Non-pigmented ciliary epithelial cell (primary cell): ENCODE measurements around the gene BMPR1B.
"Not testable (repeated sequence)": the region's sequence is repeated elsewhere in the genome, so short reads cannot be mapped to it uniquely, and the experiment has no call there.

ENCODE experiments used
- DNase-seq: peaks from one replicate; pipeline ENCODE4 v3.0.0-alpha.2; 2010; ENCODE audit warnings: low read depth

Gene BMPR1B

GRCh38 chr4:95091272-95091671 is 333.5 kb downstream of the BMPR1B start:
- DNase-seq: no peak

DNA sequence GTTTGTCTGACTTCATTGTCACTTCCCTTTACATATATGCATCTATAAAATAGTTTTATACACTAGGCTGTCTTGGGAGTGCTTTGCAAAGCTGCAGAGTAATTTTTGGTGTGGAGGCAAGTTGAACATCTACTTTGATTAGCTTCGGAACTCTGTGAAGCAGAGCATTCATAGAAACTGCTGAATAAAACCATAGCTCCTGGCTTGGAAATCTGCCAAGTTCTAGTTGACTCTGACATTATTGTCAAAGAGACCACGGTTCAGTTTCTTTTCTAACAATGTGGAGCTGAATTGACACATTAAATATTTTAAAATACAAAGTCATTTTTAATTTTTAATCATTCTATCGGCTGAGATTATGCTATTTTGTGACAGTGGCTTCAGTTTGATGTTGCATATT is 335.0 kb downstream of the BMPR1B start:
- no peak for DNase-seq

- no peak for DNase-seq
Measured at GRCh38 chr4:95093460-95093859, 335.7 kb downstream of the BMPR1B start.

- DNase-seq: no peak
Measured at GRCh38 chr4:95093936-95094929, 336.5 kb downstream of the BMPR1B start.

GRCh38 chr4:95095348-95095974 is 337.7 kb downstream of the BMPR1B start:
- DNase-seq: no peak

GRCh38 chr4:95102162-95102790 is 344.5 kb downstream of the BMPR1B start:
- DNase-seq: no peak

DNA sequence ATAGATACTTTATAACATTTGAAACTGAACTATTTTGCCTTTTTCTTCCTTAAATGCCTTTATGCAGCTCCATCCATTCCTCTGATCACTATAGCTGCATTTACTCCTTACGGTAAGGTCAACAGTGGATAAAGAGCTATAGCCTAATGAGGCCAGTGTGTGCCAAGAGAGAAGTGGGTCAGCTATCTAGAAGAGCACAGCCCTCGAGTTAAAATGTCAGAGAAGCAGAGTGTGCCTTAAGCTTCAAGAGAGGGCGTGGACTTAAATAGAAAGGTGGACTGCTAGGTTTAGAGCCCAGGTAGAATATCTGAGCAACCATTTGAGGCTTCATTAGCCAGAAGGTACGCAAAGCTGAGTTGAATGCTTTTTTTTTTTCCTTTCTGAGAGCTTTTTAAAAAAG is 347.4 kb downstream of the BMPR1B start:
- no peak for DNase-seq

- DNase-seq: no peak
Measured at GRCh38 chr4:95105983-95106382, 348.2 kb downstream of the BMPR1B start.

- no peak for DNase-seq
Measured at GRCh38 chr4:95106408-95106928, 348.7 kb downstream of the BMPR1B start.

GRCh38 chr4:95107004-95107403 is 349.2 kb downstream of the BMPR1B start:
- no peak for DNase-seq

GRCh38 chr4:95107635-95108034 is 349.9 kb downstream of the BMPR1B start:
- no peak for DNase-seq

DNA sequence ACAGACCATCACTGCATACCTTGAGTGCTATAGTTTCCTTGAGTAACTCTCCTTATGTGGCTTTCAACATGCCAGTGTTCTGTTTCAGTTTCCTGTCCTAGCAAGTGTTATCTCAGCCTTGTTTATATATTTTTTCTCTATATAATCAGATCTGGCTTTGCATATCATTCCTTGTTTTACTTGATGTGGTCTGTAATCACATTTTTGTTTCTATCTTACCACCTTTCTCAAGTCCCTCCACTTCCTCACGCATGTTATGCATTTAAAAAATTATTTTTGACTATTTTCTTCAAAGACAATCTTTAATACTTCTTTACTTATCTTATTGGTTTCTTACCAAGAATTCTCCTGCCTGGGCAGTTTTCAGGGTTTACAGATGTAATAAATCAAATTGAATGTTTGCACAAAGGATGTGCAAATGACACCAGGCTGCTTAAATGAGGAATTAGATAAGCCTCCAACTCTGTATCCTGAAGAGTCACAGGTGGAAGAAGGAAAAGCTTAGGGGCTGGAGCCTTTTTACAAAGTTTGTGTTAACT is 351.2 kb downstream of the BMPR1B start:
- no peak for DNase-seq

DNA sequence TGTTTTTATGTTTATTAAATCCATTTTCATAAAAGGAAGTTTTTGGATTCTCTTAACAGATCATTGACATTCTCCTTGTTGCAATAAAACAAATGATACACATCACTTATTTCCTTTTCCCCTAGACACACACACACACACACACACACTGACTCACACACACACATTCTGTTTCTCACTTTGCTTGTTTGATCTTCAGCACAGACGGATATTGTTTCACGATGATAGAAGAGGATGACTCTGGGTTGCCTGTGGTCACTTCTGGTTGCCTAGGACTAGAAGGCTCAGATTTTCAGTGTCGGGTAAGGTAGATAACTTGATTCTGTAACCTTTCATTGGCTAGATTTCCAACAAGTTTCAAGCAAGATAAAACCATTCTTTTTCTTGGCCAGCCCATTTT is 356.8 kb downstream of the BMPR1B start:
- DNase-seq: no peak

GRCh38 chr4:95118497-95118896 is 360.7 kb downstream of the BMPR1B start:
- DNase-seq: no peak

- DNase-seq: no peak
Measured at GRCh38 chr4:95120456-95120855, 362.7 kb downstream of the BMPR1B start.

GRCh38 chr4:95122001-95122400 is 364.2 kb downstream of the BMPR1B start:
- DNase-seq: no peak

DNA sequence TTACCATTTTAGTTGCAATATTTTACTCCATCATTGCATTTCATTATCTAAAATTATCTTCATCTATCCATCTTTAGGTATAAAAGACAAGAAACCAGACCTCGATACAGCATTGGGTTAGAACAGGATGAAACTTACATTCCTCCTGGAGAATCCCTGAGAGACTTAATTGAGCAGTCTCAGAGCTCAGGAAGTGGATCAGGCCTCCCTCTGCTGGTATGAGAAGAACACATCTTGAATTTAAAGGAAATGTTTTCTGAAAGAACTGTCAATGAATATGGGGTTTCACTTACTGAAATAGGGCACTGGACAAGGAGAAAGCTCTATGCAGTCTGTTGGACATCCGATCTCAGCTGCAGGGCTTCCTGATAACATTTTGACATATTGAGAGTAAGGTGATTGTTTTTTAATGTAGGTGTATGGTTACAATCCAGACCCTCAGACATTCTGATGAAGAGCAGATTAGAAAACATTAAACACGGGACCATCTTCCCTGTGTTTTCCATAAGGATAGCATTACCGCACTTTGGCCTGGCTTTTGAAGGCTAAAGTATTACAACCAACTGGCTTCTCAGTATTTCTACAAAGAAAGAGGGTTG is 367.2 kb downstream of the BMPR1B start:
- DNase-seq: no peak

DNA sequence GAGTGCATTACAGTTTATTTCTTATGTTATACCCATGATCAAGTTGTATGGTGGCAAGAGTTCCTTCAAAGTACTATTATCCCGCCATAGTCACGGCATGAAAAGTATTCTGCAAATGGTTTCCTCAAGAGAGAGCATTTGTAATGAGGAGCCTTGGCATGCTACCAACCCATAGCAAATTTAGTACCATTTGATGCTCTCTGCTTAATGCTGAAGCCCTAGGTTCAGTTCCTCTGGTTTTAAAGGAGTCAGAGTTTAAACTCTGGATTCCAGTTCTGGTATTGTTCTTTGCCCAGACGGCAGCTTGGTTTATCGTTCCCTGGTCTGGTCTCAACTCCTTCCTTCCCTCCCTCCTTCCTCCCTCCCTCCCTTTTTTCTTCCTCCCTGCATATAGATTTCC is 371.3 kb downstream of the BMPR1B start:
- no peak for DNase-seq

GRCh38 chr4:95129821-95130311 is 372.1 kb downstream of the BMPR1B start:
- peak; percentile 100 for DNase-seq

GRCh38 chr4:95134016-95134415 is 376.3 kb downstream of the BMPR1B start:
- not testable (repeated sequence) for DNase-seq

DNA sequence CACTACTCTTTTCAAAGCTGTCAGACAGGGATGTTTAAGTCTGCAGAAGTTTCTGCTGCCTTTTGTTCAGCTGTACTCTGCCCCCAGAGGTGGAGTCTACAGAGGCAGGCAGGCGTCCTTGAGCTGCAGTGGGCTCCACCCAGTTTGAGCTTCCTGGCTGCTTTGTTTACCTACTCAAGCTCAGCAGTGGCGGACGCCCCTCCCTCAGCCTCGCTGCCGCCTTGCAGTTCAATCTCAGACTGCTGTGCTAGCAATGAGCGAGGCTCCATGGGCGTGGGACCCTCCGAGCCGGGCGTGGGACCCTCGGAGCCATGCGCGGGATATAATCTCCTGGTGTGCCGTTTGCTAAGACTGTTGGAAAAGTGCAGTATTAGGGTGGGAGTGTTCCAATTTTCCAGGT is 381.7 kb downstream of the BMPR1B start:
- DNase-seq: not testable (repeated sequence)

DNA sequence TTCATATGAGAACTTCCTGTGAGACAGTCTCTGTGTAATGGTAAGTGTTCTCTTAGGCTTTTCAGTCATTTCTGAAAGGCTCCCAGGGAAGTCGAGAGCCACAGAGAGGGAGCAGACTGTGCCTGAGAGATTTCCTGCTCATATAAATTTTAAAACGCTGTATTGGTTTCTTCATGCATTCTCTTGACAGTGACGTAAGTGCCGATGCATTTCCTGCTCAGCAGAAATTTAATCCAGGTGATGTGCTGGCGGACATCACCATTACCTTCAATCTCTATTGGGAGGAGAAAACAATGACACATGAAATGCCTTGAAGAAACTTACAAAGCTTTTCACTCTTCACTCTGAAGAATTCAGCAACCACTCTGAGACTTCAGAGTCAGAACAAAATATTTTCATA is 383.6 kb downstream of the BMPR1B start:
- no peak for DNase-seq
